Epithelial cell of proximal tubule (primary cell): ENCODE data around the gene POLR2M. TPM values are rescaled to one million over a fixed set of nuclear protein-coding genes. Genes with fewer than 3 reads are reported as not detected.
A peak's percentile ranks its signal among the peaks of the same experiment; 100 is the strongest.

Experiments
- DNase-seq: peaks from one replicate; pipeline ENCODE4 v3.0.0-alpha.2; 2011; ENCODE audit warnings: low read depth
- H3K4me3 ChIP-seq: 2 replicates; pipeline ENCODE4 v1.5.1; 2011; ENCODE audit warnings: low read depth, mild to moderate bottlenecking, low read length
- total RNA-seq: library from RNA; depleted of rRNA; stranded (reverse); fragments of >200 nt; gene quantifications from 2 replicates; pipeline ENCODE4 v1.2.3, GENCODE V29; 2015
- TF ChIP-seq, protein P1 (sequence below): conservative IDR thresholded peaks from 2 replicates; pipeline ENCODE4 v1.5.1; 2012; ENCODE audit warnings: low read depth, mild to moderate bottlenecking, low read length

Gene POLR2M
- total RNA-seq, 1 donor from 2014 or later: 39.3 TPM

DNA sequence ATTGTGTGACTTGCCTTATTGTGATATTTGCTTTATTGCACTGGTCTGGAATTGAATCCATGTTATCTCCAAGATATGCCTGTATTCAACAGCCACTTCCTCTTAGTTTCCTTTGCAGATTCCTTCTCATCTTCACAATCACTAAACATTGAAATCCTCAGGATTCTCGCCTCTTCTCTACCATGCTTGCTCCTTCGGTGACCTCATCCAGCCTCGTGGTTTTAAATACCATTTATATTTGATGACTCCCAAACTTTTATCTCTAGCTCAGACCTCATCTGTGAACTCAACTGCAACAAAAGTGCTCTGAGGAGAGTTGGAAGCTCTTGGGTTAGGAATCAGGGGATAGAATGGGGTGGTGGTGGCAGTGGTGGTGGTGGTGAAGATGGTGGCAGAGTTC is 19.9 kb downstream of the POLR2M start:
- TF ChIP-seq, protein P1, sequence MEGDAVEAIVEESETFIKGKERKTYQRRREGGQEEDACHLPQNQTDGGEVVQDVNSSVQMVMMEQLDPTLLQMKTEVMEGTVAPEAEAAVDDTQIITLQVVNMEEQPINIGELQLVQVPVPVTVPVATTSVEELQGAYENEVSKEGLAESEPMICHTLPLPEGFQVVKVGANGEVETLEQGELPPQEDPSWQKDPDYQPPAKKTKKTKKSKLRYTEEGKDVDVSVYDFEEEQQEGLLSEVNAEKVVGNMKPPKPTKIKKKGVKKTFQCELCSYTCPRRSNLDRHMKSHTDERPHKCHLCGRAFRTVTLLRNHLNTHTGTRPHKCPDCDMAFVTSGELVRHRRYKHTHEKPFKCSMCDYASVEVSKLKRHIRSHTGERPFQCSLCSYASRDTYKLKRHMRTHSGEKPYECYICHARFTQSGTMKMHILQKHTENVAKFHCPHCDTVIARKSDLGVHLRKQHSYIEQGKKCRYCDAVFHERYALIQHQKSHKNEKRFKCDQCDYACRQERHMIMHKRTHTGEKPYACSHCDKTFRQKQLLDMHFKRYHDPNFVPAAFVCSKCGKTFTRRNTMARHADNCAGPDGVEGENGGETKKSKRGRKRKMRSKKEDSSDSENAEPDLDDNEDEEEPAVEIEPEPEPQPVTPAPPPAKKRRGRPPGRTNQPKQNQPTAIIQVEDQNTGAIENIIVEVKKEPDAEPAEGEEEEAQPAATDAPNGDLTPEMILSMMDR: no peak
- H3K4me3 ChIP-seq: no peak overlapping the region
- no peak for DNase-seq

DNA sequence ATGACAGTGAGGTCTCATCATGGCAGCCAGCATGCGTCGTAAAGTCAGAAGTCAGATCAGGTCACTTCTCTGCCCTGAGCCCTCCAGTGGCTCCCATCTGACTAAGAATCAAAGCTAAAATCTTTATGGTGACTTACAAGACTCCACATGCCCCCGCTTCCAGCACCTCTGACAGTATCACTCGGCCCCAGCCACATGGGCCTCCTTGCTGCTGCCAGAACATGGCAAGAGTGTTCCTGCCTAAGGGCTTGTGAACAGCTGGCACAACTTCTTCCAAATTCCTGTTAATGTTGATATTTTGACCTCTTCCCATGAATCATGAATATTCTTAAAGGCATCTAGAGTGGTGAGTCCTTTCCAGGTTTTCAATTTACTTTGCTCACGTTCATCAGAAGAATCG is 20.5 kb downstream of the POLR2M start:
- DNase-seq: no peak
- TF ChIP-seq, protein P1: no peak
- H3K4me3 ChIP-seq: no peak overlapping the region

DNA sequence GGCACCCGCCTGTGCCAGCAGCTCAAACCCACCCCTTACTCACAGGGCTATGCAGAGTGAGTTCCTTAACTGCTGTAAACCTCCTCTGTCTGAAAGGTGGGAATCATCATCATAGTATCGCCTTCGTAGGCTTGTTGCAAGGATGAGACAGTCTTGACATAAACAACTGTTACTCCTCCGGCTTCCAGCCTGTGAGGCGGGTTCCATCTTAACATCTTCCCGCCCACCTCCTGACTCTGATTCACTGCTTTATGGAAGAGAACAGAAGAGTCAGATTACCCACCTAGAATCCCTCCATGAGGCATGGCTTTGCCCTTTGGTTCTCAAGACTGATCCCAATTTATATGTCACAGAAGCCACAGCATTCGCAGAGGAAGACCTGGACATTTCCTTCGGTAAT is 21.9 kb downstream of the POLR2M start:
- H3K4me3 ChIP-seq: no peak overlapping the region
- TF ChIP-seq, protein P1: no peak
- no peak for DNase-seq

DNA sequence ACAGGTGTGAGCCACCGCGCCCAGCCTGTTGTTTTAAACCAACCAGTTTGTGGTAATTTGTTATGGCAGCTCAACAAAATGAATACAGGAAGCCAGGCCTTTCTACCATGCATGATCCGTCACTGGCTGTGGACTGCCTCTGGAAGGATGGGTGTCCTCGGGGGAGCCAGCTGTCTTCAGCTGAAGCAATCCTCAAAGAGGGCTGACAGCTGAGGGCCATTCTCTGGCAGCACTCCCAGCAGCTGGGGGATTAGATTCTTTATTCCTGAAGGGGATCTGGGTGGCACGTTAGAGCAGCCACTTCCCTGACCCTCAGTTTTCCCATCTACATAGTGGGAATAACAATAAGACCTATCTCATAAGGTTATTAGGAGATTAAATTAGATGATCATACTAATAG is 24.4 kb downstream of the POLR2M start:
- DNase-seq: no peak
- TF ChIP-seq, protein P1: no peak
- no peak overlapping the region for H3K4me3 ChIP-seq

DNA sequence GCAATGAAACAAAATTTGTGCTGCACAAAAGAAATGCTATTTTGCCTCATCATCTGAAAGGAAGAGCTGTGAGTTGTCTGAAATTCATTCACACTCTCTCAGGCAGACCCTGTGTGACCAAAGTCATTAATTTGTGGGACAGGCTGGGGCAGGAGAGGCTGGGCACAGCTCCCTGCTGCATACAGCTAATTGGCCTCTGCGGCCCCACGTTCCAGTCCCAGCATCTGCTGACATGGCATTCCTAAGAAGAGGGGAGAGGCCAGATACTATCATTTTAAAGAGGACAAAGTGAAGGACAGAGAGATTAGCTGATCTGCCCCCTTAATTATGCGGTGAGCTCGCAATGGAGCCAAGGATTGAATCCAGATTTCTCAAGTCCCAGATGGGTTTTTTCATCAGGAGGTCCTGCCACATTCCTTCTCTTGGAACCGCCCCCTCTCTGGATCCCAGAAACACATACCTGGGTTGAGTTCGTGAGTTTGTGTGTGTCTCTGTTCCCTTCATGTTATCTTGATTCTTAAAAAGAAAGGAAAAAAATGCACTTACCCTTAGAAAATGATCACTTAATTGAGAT is 25.1 kb downstream of the POLR2M start:
- H3K4me3 ChIP-seq: no peak overlapping the region
- TF ChIP-seq, protein P1: no peak
- no peak for DNase-seq

DNA sequence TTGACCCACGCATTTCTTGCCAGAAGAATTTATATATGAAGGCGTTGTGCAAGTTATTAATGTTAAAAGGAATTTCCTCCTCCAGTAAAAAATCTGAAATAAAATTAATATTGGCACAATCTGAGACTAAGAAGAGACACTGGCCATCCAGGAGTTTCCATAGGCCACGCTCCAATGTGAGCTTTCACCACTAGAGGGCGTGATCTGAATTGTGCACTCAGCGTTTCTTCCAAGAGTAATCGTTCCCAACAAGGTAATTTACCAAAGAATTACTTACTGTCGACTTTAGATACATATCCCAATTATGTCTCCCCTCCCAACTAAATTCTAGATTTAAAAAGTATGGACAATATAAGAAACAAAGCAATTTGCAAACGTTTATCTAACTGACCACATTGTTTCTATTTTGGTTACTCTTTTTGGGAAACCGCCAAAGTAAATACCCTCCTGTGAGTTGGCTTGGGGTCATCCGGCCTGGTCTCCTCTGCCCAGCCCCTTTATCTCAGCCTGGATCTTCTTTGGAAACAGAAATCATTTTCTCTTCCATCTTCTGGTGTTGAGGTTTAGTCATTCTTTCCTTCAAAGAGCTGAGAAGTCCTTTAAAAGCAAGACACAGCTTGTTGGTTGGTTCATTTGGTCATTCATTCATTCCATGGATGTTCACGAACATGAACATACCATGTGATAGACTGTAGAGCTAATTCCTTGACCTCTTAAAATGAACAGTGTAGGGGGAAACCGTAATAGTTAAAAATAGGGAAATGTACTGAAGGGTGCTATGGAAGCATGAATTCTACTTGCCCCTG is 26.2 kb downstream of the POLR2M start:
- H3K4me3 ChIP-seq: no peak overlapping the region
- no peak for DNase-seq
- TF ChIP-seq, protein P1: peak; percentile 94

DNA sequence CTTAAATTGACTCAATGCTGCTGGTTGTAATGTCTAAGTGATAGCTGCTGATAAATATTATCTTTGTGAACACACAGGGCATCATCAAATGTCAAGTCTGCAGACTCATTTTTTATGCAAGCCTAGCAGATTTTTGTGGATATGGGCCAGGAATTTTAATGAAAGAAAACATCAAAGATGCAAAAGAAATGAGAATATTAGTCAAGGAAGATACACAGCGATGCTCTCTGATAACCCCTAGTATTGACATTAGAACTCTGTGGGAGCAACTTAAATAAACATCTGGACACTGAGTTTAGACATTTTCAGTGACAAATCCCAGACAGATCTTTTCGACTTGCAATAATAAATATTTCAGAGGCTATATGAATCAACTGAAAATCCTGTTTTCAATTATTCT is 28.3 kb downstream of the POLR2M start:
- no peak for DNase-seq
- no peak overlapping the region for H3K4me3 ChIP-seq
- TF ChIP-seq, protein P1: no peak
